SU-DHL-6 (cell line): ENCODE measurements around the gene MYCBP.

Experiments used
- H2AFZ ChIP-seq: fragments of 200-600 bp; sonication (generic); 2 replicates; pipeline ENCODE4 v1.6.1; 2014; ENCODE audit warnings: low read depth, mild to moderate bottlenecking, moderate library complexity, mixed read lengths, antibody characterized with exemption, low read length; ENCODE audit not compliant: severe bottlenecking
- H3F3A ChIP-seq: fragments of 200-600 bp; shearing (Covaris generic); 2 replicates; pipeline ENCODE4 v1.6.0; 2016; ENCODE audit warnings: antibody characterized with exemption, mild to moderate bottlenecking; ENCODE audit not compliant: insufficient read depth
- H3K27ac ChIP-seq: fragments of 200-600 bp; sonication (generic); 2 replicates; pipeline ENCODE4 v1.5.1; 2016; ENCODE audit warnings: low read depth, mild to moderate bottlenecking, low read length, moderate library complexity, mixed read lengths
- H3K27me3 ChIP-seq: fragments of 200-600 bp; sonication (generic), shearing (Covaris generic); 2 replicates; pipeline ENCODE4 v1.6.0; 2014; ENCODE audit warnings: mild to moderate bottlenecking, low read length
- H3K36me3 ChIP-seq: fragments of 200-600 bp; sonication (generic); 2 replicates; pipeline ENCODE4 v1.6.1; 2014; ENCODE audit warnings: mild to moderate bottlenecking, low read length, mixed read lengths
- H3K4me2 ChIP-seq: fragments of 300-600, 200-600 bp; shearing (Covaris generic), sonication (generic); 2 replicates; pipeline ENCODE4 v1.6.0; 2014; ENCODE audit warnings: low read length, low read depth, mild to moderate bottlenecking; ENCODE audit not compliant: poor library complexity, severe bottlenecking
- H3K4me3 ChIP-seq: fragments of 200-600 bp; sonication (generic); 2 replicates; pipeline ENCODE4 v1.5.1; 2014; ENCODE audit warnings: antibody characterized with exemption, low read length, mild to moderate bottlenecking, mixed read lengths; ENCODE audit not compliant: insufficient read depth, poor library complexity, severe bottlenecking
- H3K79me2 ChIP-seq: fragments of 200-600 bp; sonication (generic); 2 replicates; pipeline ENCODE4 v1.6.1; 2014; ENCODE audit warnings: mild to moderate bottlenecking, low read length, moderate library complexity; ENCODE audit not compliant: insufficient read depth
- H3K9ac ChIP-seq: fragments of 200-600 bp; sonication (generic); 2 replicates; pipeline ENCODE4 v1.7.0; 2014; ENCODE audit warnings: mild to moderate bottlenecking, low read length
- H3K9me2 ChIP-seq: fragments of 200-600 bp; sonication (generic); replicated peaks from 2 replicates; pipeline ENCODE4 v1.6.1; 2014; ENCODE audit warnings: low read length; ENCODE audit not compliant: insufficient read depth
- H3K9me3 ChIP-seq: fragments of 200-600 bp; sonication (generic); 2 replicates; pipeline ENCODE4 v1.6.1; 2014; ENCODE audit warnings: low read length, mixed read lengths; ENCODE audit not compliant: insufficient read depth
- H4K20me1 ChIP-seq: fragments of 200-600 bp; sonication (generic); 2 replicates; pipeline ENCODE4 v1.6.1; 2014; ENCODE audit warnings: low read depth, mild to moderate bottlenecking, antibody characterized with exemption, low read length, moderate library complexity, mixed read lengths
- EZH2phosphoT487 ChIP-seq: fragments of 200-600 bp; sonication (generic), shearing (Covaris generic); conservative IDR thresholded peaks from 2 replicates; pipeline ENCODE4 v1.6.1; 2018; ENCODE audit warnings: mild to moderate bottlenecking, antibody characterized with exemption, low read length, moderate library complexity, mixed read lengths
- TF ChIP-seq, protein P1 (sequence below): fragments of 200-600 bp; sonication (generic); IDR thresholded peaks from one replicate; pipeline ENCODE4 v1.5.1; 2017; ENCODE audit warnings: antibody characterized with exemption, mild to moderate bottlenecking, low read length, moderate library complexity; ENCODE audit not compliant: insufficient read depth, poor library complexity, severe bottlenecking

Gene MYCBP

DNA sequence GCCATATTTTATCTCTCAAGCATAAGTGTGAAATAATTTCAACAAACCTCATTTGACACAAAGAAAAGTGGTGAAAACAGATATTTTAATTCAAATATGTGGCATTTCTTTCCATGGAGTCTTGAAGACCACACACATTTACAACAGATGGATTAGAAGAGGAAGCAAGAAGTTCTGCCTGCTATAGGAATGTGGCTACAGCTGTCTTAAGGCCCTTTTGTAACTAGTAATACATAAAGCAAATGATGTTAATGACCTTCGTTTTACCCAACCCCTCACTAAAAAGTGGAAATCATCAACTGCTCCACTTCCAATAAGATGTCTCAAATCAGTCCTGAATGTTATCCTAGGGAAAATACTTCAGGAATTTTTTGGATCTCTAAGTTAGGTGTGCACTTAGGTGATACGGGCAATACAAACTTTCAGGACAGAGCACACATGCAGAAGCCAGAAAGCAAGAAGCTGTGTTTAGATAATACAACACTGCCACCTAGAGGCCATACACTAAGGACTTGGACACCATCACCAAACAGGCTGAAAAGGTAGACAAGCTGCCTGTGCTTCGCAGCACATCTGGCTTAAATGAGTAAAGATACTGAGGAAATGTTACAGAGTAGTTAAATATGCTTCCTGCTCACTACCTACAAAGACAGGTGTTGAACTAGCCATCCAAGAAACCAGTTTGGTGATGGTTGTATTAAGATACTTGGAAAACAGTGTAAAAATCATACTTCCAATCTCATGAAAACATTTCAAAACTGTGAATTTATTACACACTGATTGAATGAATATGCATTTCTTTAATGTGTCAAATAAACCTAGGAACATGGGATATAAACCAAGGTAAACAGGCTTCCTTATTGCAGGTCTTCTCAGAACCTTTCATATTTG, 38.0 kb downstream of the MYCBP start:
- Histone ChIP-seq H3F3A (no peaks in the 10 kb centered on the region), H3K4me2 (no peak overlapping the region), H3K9me3 (no peaks in the 10 kb centered on the region), H4K20me1 (no peaks in the 10 kb centered on the region), H3K36me3 (no peaks in the 10 kb centered on the region), H3K4me3 (no peak overlapping the region), H3K9me2 (no peaks in the 10 kb centered on the region), H3K27ac (no peak overlapping the region), H3K27me3 (no peaks in the 10 kb centered on the region), H3K9ac (no peak overlapping the region), H2AFZ (no peak overlapping the region), H3K79me2 (no peaks in the 10 kb centered on the region)
- no peak for TF ChIP-seq EZH2phosphoT487
- TF ChIP-seq, protein P1, sequence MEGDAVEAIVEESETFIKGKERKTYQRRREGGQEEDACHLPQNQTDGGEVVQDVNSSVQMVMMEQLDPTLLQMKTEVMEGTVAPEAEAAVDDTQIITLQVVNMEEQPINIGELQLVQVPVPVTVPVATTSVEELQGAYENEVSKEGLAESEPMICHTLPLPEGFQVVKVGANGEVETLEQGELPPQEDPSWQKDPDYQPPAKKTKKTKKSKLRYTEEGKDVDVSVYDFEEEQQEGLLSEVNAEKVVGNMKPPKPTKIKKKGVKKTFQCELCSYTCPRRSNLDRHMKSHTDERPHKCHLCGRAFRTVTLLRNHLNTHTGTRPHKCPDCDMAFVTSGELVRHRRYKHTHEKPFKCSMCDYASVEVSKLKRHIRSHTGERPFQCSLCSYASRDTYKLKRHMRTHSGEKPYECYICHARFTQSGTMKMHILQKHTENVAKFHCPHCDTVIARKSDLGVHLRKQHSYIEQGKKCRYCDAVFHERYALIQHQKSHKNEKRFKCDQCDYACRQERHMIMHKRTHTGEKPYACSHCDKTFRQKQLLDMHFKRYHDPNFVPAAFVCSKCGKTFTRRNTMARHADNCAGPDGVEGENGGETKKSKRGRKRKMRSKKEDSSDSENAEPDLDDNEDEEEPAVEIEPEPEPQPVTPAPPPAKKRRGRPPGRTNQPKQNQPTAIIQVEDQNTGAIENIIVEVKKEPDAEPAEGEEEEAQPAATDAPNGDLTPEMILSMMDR = peak; percentile 56

DNA sequence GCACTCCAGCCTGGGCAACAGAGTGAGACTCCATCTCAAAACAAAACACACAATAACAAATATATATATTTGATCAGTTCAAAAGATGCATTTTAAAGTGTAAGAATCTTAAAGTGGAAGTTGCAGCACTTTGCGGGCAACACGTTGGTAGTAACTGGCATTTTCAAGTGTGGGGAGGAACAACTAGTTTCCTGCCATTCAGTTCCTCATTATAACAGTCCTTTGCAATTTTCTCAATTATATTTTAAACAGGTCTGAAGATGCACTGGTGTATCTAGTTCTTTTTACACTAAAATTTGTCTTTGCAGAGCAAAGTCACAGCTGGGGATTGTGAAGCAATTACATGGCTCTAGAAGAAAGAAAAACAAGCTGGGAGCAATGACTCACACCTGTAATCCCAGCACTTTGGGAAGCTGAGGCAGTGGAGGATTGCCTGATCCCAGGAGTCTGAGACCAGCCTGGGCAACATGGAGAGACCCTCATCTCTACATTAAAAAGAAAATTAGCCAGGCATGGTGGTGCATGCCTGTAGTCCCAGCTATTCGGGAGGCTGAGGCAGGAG, 38.8 kb downstream of the MYCBP start:
- no peak for TF ChIP-seq EZH2phosphoT487
- TF ChIP-seq, protein P1 = no peak
- H3K9me3 ChIP-seq = no peaks in the 10 kb centered on the region
- no peaks in the 10 kb centered on the region for H3K9me2 ChIP-seq
- no peak overlapping the region for H3K9ac ChIP-seq
- H3K36me3 ChIP-seq = no peaks in the 10 kb centered on the region
- no peaks in the 10 kb centered on the region for H4K20me1 ChIP-seq
- no peaks in the 10 kb centered on the region for H3F3A ChIP-seq
- no peak overlapping the region for H3K27ac ChIP-seq
- H3K79me2 ChIP-seq = no peaks in the 10 kb centered on the region
- H3K4me3 ChIP-seq = no peak overlapping the region
- H3K27me3 ChIP-seq = no peaks in the 10 kb centered on the region
- H2AFZ ChIP-seq = no peak overlapping the region
- no peak overlapping the region for H3K4me2 ChIP-seq

DNA sequence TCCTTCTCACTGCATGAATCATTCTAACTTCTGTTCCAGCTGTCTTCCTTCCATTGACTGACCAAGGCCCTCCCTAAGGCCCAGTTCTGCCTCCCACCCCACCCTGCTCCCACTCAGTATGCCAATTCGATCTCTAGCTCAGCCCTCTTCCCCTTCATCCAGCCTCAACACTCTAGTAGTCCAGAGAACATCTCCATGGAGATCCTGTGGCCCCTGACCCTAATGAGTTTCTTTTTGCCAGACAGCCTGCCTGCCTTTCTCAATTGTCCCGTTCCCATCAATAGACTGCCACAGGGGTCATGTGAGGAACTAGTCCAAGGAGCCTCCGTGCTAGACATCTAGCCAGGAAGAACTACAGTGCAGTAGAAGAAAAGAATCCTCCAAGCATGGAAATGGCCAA, 40.0 kb downstream of the MYCBP start:
- H3K4me2 ChIP-seq = no peak overlapping the region
- H2AFZ ChIP-seq = no peak overlapping the region

More for the DNA sequence above, 40.0 kb downstream of the MYCBP start:
- Histone ChIP-seq H3K9me2 (no peaks in the 10 kb centered on the region), H3K36me3 (no peaks in the 10 kb centered on the region), H3K27me3 (no peaks in the 10 kb centered on the region), H3K9ac (no peak overlapping the region), H3K4me3 (no peak overlapping the region), H3K79me2 (no peaks in the 10 kb centered on the region), H3K27ac (no peak overlapping the region), H3K9me3 (no peaks in the 10 kb centered on the region), H3F3A (no peaks in the 10 kb centered on the region), H4K20me1 (no peaks in the 10 kb centered on the region)
- TF ChIP-seq, protein P1 = no peak
- no peak for TF ChIP-seq EZH2phosphoT487
